GM21526 (cell line): Measurements from ENCODE around the gene MS4A4E.
"Not testable (repeated sequence)": the region's sequence is repeated elsewhere in the genome, so short reads cannot be mapped to it uniquely, and the experiment has no call there.

Source experiments
- ATAC-seq: cut with Tn5 transposase; IDR thresholded peaks from one replicate; pipeline ENCODE4 v1.9.1; 2021; ENCODE audit warnings: moderate library complexity; ENCODE audit not compliant: unreplicated experiment, low FRiP score

Gene MS4A4E

GRCh38 chr11:60242740-60243239 is at the start of gene MS4A4E:
Gene MS4A4E, minus strand, starts transcription at chr11:60243137. Its CDS starts 13,082 bp downstream, at chr11:60230055.
- ATAC-seq = no peak

- no peak for ATAC-seq
Observed at GRCh38 chr11:60292145-60292544, 49.2 kb upstream of the MS4A4E start.

- ATAC-seq = no peak
Observed at GRCh38 chr11:60288531-60288930, 45.6 kb upstream of the MS4A4E start.

- ATAC-seq = not testable (repeated sequence)
Observed at GRCh38 chr11:60285411-60286126, 42.6 kb upstream of the MS4A4E start.

GRCh38 chr11:60282286-60282685 is 39.3 kb upstream of the MS4A4E start:
- ATAC-seq = no peak

- no peak for ATAC-seq
Observed at GRCh38 chr11:60281485-60281884, 38.5 kb upstream of the MS4A4E start.

GRCh38 chr11:60280412-60280811 is 37.5 kb upstream of the MS4A4E start, which contains the start of gene MS4A4A:
Gene MS4A4A, plus strand, starts transcription at chr11:60280666. Its CDS starts 10 bp downstream, at chr11:60280676.
- no peak for ATAC-seq

- ATAC-seq = no peak
Observed at GRCh38 chr11:60274416-60274815, 31.5 kb upstream of the MS4A4E start.

GRCh38 chr11:60265373-60266214 is 22.7 kb upstream of the MS4A4E start:
- ATAC-seq = no peak

GRCh38 chr11:60264644-60265043 is 21.7 kb upstream of the MS4A4E start:
- no peak for ATAC-seq

GRCh38 chr11:60263402-60263801 is 20.5 kb upstream of the MS4A4E start:
- ATAC-seq = no peak

GRCh38 chr11:60261014-60261413 is 18.1 kb upstream of the MS4A4E start:
- no peak for ATAC-seq

GRCh38 chr11:60257956-60258722 is 15.2 kb upstream of the MS4A4E start:
- no peak for ATAC-seq

GRCh38 chr11:60252213-60253108 is 9.5 kb upstream of the MS4A4E start:
- ATAC-seq = no peak

GRCh38 chr11:60251485-60252212 is 8.7 kb upstream of the MS4A4E start:
- no peak for ATAC-seq

- no peak for ATAC-seq
Observed at GRCh38 chr11:60241786-60242185, 1.2 kb downstream of the MS4A4E start.

- ATAC-seq = no peak
Observed at GRCh38 chr11:60240662-60241061, 2.3 kb downstream of the MS4A4E start.

- no peak for ATAC-seq
Observed at GRCh38 chr11:60235321-60235720, 7.6 kb downstream of the MS4A4E start.

- ATAC-seq = no peak
Observed at GRCh38 chr11:60230681-60231080, 12.3 kb downstream of the MS4A4E start.
